ENCODE results near the gene AQP2. TPM values are rescaled to one million over a fixed set of nuclear protein-coding genes. Genes with fewer than 3 reads are reported as not detected.

The AQP2 gene
- total RNA-seq, 2 donors from 2014 or later = not detected

GRCh38 chr12:49946086-49946485 is 4.5 kb upstream of the AQP2 start:
- peak overlapping the region in 1 of 2 donors; percentile 84 for H3K27ac Mint-ChIP-seq

GRCh38 chr12:49946497-49946896 is 4.0 kb upstream of the AQP2 start:
- H3K27ac Mint-ChIP-seq = peak overlapping the region in 1 of 2 donors; percentile 84

More at GRCh38 chr12:49946086-49946485, 4.5 kb upstream of the AQP2 start:
- no peaks in the 10 kb centered on the region for H3K9me3 Mint-ChIP-seq
- no peaks in the 10 kb centered on the region for H3K36me3 Mint-ChIP-seq
- DNase-seq (ENCODE audit: low spot score in 2 of 2) = no peak
- ATAC-seq = no peak

GRCh38 chr12:49947593-49948226 is 2.8 kb upstream of the AQP2 start:
- no peak for DNase-seq (ENCODE audit: low spot score in 2 of 2)
- ATAC-seq = no peak
- Mint-ChIP-seq H3K36me3 (no peaks in the 10 kb centered on the region), H3K27ac (no peak overlapping the region), H3K9me3 (no peaks in the 10 kb centered on the region)

More at GRCh38 chr12:49946497-49946896, 4.0 kb upstream of the AQP2 start:
- DNase-seq (ENCODE audit: low spot score in 2 of 2) (no peak), ATAC-seq (no peak)
- Mint-ChIP-seq H3K9me3 (no peaks in the 10 kb centered on the region), H3K36me3 (no peaks in the 10 kb centered on the region)

- no peak overlapping the region for H3K27ac Mint-ChIP-seq
- H3K36me3 Mint-ChIP-seq = no peaks in the 10 kb centered on the region
- DNase-seq (ENCODE audit: low spot score in 2 of 2) (no peak), ATAC-seq (no peak)
- H3K9me3 Mint-ChIP-seq = no peaks in the 10 kb centered on the region
Measured at GRCh38 chr12:49948866-49949845, 1.4 kb upstream of the AQP2 start.

- Mint-ChIP-seq H3K9me3 (no peaks in the 10 kb centered on the region), H3K36me3 (no peaks in the 10 kb centered on the region), H3K27ac (no peak overlapping the region)
- DNase-seq (ENCODE audit: low spot score in 2 of 2) = no peak
- no peak for ATAC-seq
Measured at GRCh38 chr12:49949866-49950265, 671 bp upstream of the AQP2 start.

- Mint-ChIP-seq H3K36me3 (no peaks in the 10 kb centered on the region), H3K27ac (no peak overlapping the region), H3K9me3 (no peaks in the 10 kb centered on the region)
- DNase-seq (ENCODE audit: low spot score in 2 of 2) = no peak
- no peak for ATAC-seq
Measured at GRCh38 chr12:49951411-49952240, 1.1 kb downstream of the AQP2 start.

- no peaks in the 10 kb centered on the region for H3K9me3 Mint-ChIP-seq
- DNase-seq (ENCODE audit: low spot score in 2 of 2) (no peak), ATAC-seq (no peak)
- H3K36me3 Mint-ChIP-seq = no peaks in the 10 kb centered on the region
- H3K27ac Mint-ChIP-seq = no peak overlapping the region
Measured at GRCh38 chr12:49952391-49953055, 2.0 kb downstream of the AQP2 start.

- Mint-ChIP-seq H3K27ac (no peak overlapping the region), H3K9me3 (no peaks in the 10 kb centered on the region), H3K36me3 (no peaks in the 10 kb centered on the region)
- DNase-seq (ENCODE audit: low spot score in 2 of 2) (no peak), ATAC-seq (no peak)
Measured at GRCh38 chr12:49953151-49953550, 2.6 kb downstream of the AQP2 start.

GRCh38 chr12:49953961-49954846 is 3.7 kb downstream of the AQP2 start:
- DNase-seq (ENCODE audit: low spot score in 2 of 2) (no peak), ATAC-seq (no peak)
- H3K27ac Mint-ChIP-seq = no peak overlapping the region
- H3K36me3 Mint-ChIP-seq = no peaks in the 10 kb centered on the region
- H3K9me3 Mint-ChIP-seq = no peaks in the 10 kb centered on the region

GRCh38 chr12:49954863-49955830 is 4.6 kb downstream of the AQP2 start:
- peaks cover 0 to under 1% of the 10 kb centered on the region in 2 donors for H3K36me3 Mint-ChIP-seq
- no peak overlapping the region for H3K27ac Mint-ChIP-seq
- no peaks in the 10 kb centered on the region for H3K9me3 Mint-ChIP-seq
- peak in 1 of 2 donors; percentile 32 for ATAC-seq
- DNase-seq (ENCODE audit: low spot score in 2 of 2) = no peak

GRCh38 chr12:49955899-49956662 is 5.5 kb downstream of the AQP2 start:
- Mint-ChIP-seq H3K36me3 (peaks cover 6 to 7% of the 10 kb centered on the region in 2 donors), H3K9me3 (no peaks in the 10 kb centered on the region), H3K27ac (no peak overlapping the region)
- no peak for DNase-seq (ENCODE audit: low spot score in 2 of 2)
- ATAC-seq = no peak

- no peaks in the 10 kb centered on the region for H3K9me3 Mint-ChIP-seq
- DNase-seq (ENCODE audit: low spot score in 2 of 2) (no peak), ATAC-seq (no peak)
- no peak overlapping the region for H3K27ac Mint-ChIP-seq
- peaks cover 6 to 7% of the 10 kb centered on the region in 2 donors for H3K36me3 Mint-ChIP-seq
Measured at GRCh38 chr12:49956663-49957569, 6.4 kb downstream of the AQP2 start.

- Mint-ChIP-seq H3K9me3 (no peaks in the 10 kb centered on the region), H3K27ac (no peak overlapping the region), H3K36me3 (peaks cover 6 to 7% of the 10 kb centered on the region in 2 donors)
- DNase-seq (ENCODE audit: low spot score in 2 of 2) (no peak), ATAC-seq (no peak)
Measured at GRCh38 chr12:49957570-49957967, 7.0 kb downstream of the AQP2 start.
